Hippocampal formation (tissue), 2 donors: Measurements from ENCODE around the gene RTEL1.

ENCODE experiments used
- DNase-seq, 2 donors: peaks; one replicate each; lab custom pipeline; 2025; lab: John Stamatoyannopoulos, UW

The RTEL1 gene

DNA sequence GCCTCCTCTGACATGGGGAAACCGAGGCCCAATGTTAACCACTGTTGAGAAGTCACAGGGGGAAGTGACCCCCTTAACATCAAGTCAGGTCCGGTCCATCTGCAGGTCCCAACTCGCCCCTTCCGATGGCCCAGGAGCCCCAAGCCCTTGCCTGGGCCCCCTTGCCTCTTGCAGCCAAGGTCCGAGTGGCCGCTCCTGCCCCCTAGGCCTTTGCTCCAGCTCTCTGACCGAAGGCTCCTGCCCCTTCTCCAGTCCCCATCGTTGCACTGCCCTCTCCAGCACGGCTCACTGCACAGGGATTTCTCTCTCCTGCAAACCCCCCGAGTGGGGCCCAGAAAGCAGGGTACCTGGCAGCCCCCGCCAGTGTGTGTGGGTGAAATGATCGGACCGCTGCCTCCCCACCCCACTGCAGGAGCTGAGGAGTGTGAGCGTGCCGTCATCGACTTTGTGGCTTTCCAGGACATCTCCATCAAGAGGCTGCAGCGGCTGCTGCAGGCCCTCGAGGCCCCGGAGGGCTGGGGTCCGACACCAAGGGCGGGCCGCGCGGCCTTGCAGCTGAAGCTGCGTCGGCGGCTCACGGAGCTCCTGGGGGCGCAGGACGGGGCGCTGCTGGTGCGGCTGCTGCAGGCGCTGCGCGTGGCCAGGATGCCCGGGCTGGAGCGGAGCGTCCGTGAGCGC is 39.9 kb downstream of the RTEL1 start:
- no peak for DNase-seq

DNA sequence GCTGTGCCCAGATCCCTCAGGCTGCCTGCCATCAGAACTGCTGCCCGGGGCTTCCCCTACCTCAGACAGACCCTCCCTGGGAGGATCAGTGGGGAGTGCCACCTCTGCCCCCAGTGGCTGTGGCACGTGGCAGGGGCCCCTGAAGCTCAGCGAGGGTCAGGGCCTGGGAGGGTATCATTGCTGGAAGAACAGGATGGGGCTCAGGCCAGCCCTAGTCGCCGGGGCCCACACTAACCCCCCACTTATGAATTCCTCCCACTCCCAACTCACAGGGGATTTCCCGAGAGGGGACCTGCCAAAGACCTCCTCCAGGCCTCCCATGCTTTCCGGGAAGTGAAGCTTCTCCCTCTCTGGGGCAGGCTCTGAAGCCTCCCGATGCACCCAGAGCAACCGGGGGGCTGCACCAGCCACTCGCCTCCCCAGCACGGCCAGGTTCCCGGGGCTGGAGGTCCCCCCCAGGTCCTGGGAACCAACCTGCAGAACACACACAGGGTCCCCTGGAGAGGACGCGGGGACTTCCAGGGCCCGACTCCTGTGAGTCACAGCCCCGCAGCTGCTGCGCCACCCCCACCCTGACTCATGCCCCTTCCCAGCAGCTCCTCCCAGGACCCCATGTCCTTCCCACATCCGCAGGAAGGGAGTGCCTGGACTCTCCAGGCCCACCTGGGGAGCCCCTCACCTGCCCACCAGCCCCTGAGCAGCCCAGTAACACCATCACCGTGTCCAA is 40.8 kb downstream of the RTEL1 start:
- DNase-seq = no peak

DNA sequence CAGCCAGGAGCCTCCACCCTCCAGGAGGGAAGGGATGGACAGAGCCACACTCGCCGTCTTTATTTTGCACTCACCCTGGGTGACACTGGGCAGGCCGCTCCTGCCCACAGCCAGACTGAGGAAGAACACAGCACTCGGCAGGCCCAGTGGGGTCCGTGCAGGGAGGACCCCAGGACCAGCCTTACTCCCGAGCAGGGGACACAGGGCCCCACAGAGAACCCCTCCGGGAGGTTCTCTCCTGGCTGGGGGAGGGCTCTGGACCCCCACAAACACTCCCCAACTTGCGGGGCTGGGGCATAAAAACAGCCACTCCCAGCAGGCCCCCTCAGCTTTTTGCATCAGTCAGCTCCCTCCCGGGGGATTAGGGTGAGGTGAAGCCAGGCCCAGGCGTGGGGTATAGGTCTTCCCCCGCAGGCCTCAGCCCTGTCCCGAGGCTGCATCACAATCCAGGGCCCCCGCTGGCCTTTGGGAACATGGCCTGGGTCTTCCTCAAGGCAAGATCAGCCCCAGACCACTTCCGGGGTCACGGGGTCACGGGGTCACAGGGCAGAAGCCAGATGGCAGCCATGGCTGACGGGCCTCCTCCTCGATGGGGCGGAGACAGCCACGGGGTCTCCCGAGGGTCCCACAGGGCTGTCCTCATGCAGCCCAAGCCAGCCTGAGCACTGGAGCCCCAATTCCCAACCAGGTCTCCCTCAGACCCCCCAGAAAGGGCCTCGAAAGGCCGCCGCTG is 41.5 kb downstream of the RTEL1 start:
- DNase-seq = no peak

DNA sequence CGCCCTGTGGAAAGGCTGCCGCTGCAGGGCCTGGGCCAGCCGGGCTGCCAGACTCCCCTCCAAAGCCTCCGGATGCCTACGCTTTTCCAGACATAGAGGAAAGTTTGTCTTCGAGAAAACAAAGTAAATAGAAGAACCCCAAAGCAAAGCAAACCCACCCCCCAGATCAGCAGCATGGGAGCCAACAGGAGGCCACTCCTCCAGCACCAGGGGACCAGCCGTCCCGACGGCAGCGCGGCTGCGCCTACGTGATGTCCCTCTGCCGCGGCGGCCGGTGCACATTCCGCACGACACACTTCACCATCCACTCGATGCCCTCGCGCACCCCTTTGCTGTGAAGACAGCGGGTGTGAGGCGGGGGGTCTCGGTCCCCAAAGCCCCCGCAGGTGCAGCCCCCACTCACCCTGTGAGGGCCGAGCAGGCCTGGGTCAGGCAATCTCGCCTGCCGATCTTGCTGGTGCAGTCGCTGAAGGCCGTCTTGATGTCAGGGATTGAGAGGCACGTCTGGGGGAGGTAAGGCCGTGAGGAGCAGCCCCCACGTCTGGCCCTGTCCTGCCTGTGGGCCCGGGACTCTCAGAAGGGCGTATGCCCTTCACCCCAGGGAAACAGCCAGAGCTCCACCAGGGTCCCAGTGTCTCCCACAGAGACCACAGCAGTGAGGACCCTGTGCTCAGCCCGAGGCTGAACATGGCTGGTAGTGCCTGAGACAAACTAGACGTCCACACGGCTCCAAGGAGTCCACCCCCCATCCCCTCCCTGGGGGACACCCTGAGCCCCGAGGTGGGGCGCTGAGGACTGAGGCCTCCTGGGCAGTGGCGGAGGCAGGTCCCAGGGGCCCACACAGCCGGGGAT is 42.3 kb downstream of the RTEL1 start:
- DNase-seq = no peak

DNA sequence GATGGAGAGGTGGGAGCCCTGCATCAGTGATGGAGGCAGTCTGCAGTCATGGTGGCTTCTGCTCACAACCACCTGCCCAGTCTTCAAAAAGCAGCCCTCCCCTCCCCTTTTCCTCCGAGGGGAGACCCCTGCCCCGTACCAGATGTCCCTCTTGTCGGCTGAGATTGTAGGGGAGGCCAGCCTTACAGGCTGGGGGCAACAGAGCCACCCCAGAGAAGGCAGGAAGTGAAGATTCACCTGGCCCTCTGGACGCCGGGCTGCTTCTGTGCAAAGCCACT is 42.9 kb downstream of the RTEL1 start:
- DNase-seq = no peak

DNA sequence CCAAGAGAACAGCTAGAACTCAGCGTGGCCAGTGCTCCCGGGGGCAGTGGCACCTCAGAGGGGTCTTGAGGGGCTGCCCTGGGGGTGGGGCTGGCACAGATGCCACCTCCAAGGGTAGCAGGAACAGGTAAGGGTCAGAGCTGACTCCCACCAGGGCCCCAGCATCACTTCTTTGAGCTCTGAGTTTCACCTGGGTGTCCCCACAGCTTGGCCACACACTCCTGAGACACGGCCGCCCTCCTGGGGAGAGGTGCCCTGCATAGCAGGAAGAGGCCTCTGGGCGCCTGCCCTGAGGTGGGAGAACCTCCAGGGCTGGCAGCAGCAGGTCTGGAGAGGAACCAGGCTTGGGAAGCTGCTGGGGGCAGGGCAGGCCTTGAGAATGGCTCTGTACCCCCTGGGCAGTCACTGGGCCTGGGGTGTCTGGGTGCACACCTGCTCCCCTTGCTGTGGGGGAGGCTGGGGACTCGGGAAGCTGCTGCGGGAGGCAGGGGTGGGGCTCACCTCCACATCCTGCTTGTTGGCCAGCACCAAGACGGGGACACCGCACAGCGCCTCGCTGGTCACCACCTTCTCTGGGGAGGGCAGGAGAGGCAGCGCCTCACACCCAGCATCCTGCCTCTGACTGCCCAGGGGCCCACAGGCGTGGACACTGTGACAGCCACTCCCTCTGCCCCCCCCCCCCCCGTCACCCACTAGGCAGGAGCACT is 43.4 kb downstream of the RTEL1 start:
- no peak for DNase-seq

DNA sequence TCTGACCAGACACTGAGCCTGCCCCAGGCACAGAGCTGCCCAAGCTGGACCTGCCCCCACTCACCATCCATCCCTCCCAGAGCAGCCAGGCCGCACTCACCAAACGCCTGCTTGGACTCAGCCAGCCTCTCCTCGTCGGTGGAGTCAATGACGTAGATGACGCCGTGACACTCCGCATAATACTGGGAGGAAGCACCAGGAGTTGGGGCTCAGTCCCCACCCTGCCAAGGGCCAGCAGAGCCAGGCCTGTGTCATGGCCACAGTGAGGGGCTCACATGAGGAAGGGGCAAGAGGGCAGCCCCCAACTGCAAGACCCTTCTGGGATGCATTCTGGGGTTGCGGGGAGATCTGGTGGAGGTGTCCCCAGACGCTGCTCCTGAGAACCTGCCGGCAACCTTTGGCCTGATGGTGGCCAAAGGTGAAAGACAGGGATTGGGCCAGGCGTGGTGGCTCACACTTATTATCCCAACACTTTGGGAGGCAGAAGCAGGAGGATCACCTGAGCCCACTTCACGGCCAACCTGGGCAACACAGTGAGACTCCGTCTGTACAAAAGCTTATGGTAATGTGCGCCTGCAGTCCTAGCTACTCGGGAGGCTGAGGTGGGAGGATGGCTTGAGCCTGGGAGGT is 44.0 kb downstream of the RTEL1 start:
- DNase-seq = no peak

DNA sequence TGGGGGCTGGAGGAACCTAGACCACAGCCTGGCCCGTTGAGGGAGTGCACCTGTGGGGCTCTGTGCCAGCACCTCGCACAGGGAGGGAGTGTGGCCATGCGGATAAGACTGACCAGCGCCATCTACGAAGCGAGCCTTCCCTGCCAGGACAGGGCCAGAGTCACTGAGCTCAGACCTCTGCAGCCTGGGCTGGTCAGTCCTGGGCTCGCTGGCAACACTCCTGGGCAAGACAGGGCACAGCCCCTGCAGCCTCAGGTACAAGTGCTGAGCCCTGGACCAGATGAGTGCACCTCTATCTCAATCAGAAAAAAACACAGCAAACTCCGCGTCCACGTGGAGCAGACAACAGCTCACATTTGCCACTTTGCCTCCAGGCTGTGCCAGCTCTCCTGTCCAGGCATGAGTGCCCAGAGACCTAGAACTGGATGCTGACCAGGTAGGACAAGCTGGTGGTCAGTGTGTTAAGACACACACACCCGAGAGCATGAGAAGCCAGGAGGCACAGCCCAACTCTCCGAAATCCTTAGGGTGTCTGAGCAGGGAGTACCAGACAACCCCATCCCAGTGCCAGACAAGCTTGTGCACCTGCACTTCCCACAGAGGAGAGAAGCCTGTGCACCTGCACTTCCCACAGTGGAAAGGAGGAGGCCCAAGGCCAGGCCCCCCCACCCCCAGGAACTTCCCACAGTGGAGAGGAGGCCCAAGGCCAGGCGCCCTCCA is 44.8 kb downstream of the RTEL1 start:
- no peak for DNase-seq

DNA sequence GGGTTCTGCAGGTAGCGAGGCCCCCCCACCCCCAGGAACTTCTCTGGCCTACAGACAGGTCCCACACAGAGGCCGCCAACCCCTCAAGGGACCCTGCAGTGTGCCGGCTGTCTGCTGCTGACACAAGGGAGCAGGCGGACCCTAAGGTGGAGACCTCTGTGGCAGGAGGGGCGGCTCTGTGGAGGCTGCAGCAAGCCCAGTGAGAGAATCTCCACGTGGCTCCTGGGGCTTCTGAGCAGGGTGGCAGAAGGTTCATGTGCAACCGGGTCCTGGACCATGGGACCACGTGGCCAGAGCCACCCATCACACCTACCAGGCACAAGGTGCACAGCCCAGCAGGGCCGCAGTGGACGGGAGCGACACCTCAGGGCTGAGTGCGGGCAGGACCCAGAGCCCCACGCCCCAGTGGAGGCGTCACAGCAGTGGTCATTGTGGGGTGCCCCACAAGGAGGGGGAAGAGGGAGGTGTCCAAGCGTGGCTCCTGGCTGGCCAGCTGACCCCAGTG is 45.4 kb downstream of the RTEL1 start:
- no peak for DNase-seq

DNA sequence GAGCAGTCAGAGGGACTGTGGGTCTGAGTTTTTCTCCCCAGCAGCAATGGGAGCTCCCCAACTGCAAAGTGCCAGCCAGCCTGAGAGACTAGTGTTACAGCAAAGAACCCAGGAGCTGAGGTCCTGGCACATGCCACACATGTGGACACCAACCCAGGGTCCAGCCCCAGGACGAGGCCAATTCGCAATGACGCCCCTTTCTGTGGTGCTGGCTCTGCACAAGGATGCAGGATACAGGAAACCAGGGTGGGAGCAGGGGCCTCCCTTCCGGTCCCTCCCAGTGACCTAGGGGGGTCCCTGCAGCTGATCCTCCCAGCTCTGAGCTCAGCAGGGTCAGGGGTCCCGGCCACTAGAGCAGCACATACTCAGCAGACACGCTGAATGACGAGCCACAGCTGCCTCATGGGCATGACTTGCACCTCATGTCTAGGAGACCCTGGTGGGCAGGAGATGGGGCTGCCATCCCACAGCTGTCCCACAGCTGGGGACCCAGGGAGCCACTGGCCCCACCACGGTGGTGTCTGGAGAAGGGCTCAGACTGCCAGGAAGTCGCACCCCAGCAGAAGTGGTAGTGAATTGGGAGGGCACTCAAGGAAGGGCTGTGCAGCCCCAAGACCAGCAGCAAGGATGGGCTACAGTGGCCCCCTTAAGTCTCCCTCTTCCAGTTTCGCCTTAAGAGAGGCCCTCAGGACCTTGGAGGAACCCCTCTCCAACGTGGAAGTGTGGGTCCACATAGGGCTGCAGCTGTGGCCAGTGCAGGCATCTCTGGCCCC is 46.0 kb downstream of the RTEL1 start:
- no peak for DNase-seq

DNA sequence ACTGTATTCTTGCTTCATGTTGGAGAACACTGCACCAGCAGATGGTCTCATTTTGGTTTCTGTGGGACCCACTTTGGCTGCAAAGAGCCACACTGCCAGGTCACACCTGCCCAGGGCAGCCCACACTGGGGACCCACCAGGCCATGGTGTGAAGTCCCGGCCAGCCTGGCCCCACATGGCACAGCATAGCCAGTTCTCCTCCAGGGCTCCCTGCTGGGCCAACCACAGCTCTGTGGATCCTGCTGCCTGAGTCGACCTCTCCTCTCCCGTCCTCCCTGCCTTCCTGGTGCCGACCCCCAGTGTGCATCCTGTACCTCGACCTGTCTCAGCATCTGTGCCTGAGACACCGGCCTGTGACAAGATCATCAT is 46.6 kb downstream of the RTEL1 start:
- no peak for DNase-seq

DNA sequence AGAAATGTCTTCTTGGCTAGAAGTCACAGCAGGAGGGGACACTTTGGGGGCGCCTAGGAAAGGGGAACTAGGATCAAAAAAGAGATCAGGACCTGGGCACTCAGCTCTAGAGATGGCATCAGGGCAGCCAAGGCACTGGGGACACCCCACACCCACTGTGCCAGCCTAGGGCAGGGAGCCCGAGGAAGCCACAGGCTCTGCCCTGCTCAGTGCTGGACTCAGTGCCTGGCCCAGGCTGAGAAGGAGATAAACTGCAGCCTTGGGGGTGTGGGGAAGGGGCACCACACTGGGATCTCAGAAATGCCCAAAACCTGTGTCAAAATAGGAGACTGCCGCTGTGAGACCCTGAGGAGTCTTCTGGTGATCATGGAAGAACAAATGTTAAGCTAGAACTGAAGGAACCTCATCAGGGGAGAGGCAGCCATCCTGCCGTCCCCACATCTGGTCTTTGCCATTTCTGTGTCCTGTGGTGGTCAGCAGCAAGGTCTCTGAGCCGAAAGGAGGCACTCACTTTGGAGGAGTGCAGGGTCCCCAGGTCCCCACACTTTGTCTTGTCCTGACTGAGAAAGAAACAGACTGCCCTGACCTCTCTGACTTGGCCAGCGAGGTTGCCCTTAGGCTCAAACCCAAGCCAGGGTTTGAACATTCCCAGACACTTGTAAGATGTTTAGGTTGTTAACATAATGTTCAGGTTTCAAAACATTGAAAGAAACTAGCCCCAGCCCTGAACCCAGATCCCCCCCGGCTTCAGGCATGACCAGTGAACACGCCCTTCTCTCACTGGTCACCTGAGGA is 47.3 kb downstream of the RTEL1 start:
- no peak for DNase-seq

DNA sequence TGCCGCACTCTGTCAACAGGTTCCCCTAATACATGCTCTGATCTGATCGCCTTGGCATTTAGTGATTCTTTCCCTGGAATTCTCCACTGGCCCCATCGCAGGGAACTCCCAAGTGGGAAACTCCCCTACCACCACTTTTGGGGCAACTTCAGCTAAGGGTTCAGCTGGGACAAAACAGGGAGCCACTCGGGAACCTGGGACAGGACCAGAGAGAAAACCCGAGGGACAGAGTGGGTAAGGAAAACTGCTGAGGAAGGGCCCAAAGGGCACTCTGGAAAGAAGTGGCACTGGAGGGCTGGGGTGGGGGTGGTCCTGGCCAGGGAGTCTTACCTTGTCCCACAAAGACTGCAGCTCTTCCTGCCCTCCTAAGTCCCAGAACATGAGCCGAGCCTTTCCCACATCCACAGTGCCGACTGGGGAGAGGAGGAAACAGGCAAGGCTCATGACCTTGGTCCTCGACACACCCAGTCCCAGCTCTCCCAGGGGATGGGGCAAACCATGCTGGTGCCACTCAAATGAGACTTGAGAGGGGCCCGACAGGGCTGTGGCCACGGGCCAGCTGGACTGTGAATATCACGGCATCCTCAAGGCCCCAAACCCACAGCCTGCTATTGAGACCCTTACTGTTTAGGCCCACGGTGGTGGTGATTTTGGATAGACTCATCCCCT is 48.0 kb downstream of the RTEL1 start:
- no peak for DNase-seq

DNA sequence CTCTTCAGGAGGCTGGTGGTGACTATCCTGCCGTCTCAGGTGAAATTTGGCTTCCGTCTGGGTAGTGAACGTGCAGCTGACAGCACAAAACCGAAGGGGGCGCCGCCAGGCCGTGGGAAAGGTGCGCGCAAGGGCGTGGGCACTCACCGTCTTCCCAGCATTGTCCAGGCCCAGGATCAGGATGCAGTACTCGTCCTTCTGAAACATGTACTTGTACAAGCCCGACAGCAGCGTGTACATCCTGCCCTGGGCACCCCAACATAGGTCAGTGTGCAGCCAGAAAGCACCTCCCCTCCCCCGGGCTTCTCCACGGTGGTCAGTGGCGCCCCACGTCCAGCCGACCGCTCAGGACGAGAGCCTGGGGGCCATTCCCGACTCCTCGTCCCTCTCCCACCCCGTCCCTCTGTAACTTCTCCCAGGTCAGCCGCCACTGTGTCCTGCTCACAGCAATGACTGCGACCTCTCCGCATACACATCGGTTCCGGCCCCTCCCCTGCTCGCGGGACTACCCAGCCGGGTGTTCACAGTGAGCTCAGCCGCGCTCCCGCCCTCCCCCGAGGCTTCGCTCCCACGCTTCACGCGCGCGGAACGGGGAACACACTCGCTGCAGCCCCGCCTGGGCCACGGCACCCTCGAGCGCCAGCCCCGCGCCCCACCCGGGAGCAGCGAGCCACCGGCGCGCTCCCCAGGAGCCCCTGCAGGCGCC is 48.9 kb downstream of the RTEL1 start:
- no peak for DNase-seq

DNA sequence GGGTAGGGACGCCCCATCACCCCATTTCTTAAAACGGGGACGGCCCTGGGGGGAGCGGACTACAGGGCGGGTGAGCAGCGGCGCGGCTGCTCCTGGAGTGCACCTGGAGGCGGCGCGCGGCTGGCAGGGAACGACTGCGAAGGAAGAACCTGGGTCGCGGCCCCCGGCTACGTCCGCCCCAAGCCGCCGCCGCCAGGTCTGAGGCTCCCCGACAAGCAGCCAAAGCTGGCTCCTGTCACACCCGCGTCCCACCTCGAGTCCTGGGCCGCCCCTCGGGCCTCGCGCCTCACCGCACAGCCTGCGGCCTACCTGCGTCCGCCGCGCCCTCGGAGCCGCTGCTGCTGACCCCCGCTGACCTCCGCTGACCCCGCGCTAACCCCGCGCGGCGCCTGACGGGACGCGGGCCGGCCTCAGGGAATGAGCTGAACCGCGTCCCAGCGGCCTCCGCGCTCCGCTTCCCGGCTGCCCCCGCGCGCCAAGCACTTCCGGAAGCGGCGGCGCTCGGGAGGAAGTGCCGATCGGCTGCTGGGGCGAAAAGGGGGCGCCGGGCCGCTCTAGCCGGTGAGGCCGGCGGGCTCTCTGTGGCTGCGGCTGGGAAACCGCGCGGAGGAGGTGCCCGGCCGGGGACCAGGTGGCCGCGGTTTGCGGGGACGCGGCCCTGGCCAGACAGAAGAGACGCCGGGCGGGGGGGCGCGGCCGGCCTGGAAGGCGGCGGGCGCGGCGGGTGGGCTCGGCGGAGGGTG is 49.6 kb downstream of the RTEL1 start, which contains the start of the genes ARFRP1 and ZGPAT:
Gene ARFRP1 (minus strand): TSS at position 419 of the 743 bp plus-strand sequence. CDS start 885 bp downstream, outside the sequence.
Gene ZGPAT (plus strand): TSS at position 482 of the 743 bp plus-strand sequence. CDS start 542 bp downstream, outside the sequence.
- peak; percentile 79 to 87 for DNase-seq

DNA sequence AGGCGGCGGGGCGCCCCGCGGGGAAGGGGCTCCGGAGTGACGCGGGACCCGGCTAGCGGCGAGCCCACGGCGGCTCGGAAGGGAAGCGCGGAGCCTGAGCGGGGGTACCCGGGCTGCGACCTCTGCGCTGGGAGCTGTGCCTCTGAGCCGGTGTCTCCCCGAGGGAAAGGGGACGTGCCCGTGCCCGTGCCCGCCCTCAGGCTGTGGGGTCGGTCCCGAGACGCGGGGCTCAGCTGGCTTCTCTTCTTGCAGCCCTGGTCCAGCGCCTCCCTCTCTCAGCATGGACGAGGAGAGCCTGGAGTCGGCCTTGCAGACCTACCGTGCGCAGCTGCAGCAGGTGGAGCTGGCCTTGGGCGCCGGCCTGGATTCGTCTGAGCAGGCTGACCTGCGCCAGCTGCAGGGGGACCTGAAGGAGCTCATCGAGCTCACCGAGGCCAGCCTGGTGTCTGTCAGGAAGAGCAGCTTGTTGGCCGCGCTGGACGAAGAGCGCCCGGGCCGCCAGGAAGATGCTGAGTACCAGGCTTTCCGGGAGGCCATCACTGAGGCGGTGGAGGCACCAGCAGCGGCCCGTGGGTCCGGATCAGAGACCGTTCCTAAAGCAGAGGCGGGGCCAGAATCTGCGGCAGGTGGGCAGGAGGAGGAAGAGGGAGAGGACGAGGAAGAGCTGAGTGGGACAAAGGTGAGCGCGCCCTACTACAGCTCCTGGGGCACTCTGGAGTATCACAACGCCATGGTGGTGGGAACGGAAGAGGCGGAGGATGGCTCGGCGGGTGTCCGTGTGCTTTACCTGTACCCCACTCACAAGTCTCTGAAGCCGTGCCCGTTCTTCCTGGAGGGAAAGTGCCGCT is 50.4 kb downstream of the RTEL1 start:
- no peak for DNase-seq
